Lower lobe of right lung (tissue), 2 donors: ENCODE results near the gene PGS1. TPM values are rescaled to one million over a fixed set of nuclear protein-coding genes. Genes with fewer than 3 reads are reported as not detected.

Source experiments
- ATAC-seq, 2 donors: fragments of 200-7000 bp; cut with Tn5 transposase; one replicate each; pipeline ENCODE4 v1.9.1; 2020 to 2022; ENCODE audit warnings: mild to moderate bottlenecking in 2 of 2, moderate library complexity in 2 of 2
- DNase-seq: peaks from one replicate; pipeline ENCODE4 v3.0.0-alpha.2; 2020
- H3K27ac ChIP-seq: fragments of 200-600 bp; one replicate; pipeline ENCODE4 v1.8.0; 2022
- H3K27me3 ChIP-seq: fragments of 200-600 bp; one replicate; pipeline ENCODE4 v1.8.0; 2022; ENCODE audit warnings: low read depth
- H3K36me3 ChIP-seq: fragments of 200-600 bp; one replicate; pipeline ENCODE4 v1.8.0; 2022; ENCODE audit warnings: mild to moderate bottlenecking
- H3K4me1 ChIP-seq: fragments of 200-600 bp; one replicate; pipeline ENCODE4 v1.8.0; 2022
- H3K4me3 ChIP-seq: fragments of 200-600 bp; one replicate; pipeline ENCODE4 v1.8.0; 2022; ENCODE audit warnings: mild to moderate bottlenecking
- H3K9me3 ChIP-seq: fragments of 200-600 bp; one replicate; pipeline ENCODE4 v1.8.0; 2022
- intact Hi-C: fragments of 100-400 bp; cut with DNase I; formaldehyde crosslinking; loops from one replicate; pipeline ENCODE4 v1.11.0; 2022
- total RNA-seq: library from RNA; stranded (reverse); fragmentation: NEBNext Ultra II Directional; extraction: Animal tissue kit (Norgen Biotek cat#: 25700); gene quantifications from one replicate; pipeline ENCODE4 v1.2.1, GENCODE V29; 2021
- TF ChIP-seq, protein P1 (sequence below): fragments of 200-600 bp; IDR thresholded peaks from one replicate; pipeline ENCODE4 v1.8.0; 2022; ENCODE audit warnings: antibody characterized with exemption, mild to moderate bottlenecking
- donor health status: DM: no; HTN: yes; CAD: no; lungs with severe emphysema.

Gene PGS1
- total RNA-seq, 1 donor from 2014 or later = 90.9 TPM

DNA sequence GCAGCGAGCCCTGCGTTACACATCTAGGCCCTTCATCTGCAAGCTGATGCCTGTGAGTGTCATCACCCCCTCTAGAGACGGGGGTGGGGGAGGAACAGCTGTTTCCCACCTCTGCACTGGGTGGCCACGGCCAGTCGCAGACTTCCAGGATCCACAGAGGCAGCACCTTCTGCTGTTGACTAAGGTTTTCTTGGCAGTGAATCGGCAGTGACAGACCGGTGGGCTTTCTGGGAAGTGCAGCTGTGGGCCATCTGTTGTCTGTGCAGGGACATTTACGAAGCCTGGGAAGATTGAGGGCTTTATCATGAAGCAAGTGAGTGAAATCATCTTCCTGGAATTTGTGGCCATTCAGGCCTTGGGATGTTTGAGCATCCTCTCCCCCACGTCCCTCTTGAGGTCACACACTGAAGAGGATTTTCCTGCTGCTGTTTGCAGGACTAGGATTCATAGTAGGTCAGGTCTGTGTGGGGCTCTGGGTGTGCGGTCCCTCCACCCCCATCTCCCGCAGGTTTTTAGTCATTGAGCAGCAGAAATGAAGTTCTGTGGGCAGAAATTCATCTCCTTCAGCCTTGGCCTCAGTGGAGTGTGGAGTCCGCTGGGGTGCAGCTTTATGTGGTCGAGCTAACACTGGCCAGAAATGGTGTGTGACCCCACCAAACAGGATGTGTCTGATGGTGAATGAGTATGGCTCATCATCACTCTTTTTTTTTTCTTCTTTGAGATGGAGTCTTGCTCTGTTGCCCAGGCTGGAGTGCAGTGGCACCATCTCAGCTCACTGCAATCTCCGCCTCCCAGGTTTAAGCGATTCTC lies 12.0 kb downstream of the PGS1 start:
- TF ChIP-seq, protein P1, sequence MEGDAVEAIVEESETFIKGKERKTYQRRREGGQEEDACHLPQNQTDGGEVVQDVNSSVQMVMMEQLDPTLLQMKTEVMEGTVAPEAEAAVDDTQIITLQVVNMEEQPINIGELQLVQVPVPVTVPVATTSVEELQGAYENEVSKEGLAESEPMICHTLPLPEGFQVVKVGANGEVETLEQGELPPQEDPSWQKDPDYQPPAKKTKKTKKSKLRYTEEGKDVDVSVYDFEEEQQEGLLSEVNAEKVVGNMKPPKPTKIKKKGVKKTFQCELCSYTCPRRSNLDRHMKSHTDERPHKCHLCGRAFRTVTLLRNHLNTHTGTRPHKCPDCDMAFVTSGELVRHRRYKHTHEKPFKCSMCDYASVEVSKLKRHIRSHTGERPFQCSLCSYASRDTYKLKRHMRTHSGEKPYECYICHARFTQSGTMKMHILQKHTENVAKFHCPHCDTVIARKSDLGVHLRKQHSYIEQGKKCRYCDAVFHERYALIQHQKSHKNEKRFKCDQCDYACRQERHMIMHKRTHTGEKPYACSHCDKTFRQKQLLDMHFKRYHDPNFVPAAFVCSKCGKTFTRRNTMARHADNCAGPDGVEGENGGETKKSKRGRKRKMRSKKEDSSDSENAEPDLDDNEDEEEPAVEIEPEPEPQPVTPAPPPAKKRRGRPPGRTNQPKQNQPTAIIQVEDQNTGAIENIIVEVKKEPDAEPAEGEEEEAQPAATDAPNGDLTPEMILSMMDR = no peak
- Histone ChIP-seq H3K27ac (peak overlapping the region; percentile 84), H3K4me1 (peaks cover 84% of the 10 kb centered on the region), H3K27me3 (no peaks in the 10 kb centered on the region), H3K9me3 (no peaks in the 10 kb centered on the region), H3K4me3 (no peak overlapping the region), H3K36me3 (peaks cover 38% of the 10 kb centered on the region)
- ATAC-seq (no peak), DNase-seq (no peak)
- intact Hi-C loops = no loop called here

DNA sequence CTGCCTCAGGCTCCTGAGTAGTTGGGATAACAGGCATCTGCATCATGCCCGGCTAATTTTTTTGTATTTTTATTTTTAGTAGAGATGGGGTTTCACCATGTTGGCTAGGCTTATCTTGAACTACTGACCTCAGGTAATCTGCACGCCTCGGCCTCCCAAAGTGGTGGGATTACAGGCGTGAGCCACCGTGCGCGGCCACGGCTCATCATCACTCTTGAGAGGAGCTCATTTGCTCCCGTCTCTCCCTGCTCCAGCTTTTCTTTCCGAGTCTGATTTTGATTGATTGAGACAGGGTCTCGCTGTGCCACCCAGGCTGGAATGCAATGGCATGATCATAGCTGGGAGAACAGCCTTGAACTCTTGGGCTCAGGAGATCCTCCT lies 12.6 kb downstream of the PGS1 start:
- intact Hi-C loops = no loop called here
- Histone ChIP-seq H3K27ac (no peak overlapping the region), H3K27me3 (no peaks in the 10 kb centered on the region), H3K4me3 (no peak overlapping the region), H3K4me1 (peaks cover 84% of the 10 kb centered on the region), H3K9me3 (no peaks in the 10 kb centered on the region), H3K36me3 (peaks cover 44% of the 10 kb centered on the region)
- DNase-seq (no peak), ATAC-seq (no peak)
- TF ChIP-seq, protein P1 = no peak

DNA sequence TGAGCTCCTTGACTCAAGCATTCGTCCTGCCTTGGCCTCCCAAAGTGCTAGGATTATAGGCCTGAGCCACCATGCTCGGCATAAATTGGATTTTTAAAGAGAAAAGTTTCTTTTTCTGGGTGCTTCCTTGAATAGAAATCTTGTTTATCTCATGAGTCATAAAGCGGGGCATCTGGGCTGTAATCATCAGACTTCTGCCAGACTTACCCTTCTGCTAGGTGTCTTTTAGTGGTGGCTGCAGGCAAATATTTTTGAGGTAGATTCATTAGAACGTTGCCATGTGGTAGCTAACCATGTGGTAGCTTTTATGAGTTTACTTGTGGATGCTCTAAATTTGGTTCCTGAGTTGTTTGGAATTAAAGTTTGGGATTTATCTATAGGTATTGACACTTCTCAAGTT lies 13.4 kb downstream of the PGS1 start:
- Histone ChIP-seq H3K4me1 (peaks cover 84% of the 10 kb centered on the region), H3K27me3 (no peaks in the 10 kb centered on the region), H3K4me3 (no peak overlapping the region), H3K9me3 (no peaks in the 10 kb centered on the region), H3K36me3 (peaks cover 52% of the 10 kb centered on the region), H3K27ac (peak overlapping the region; percentile 47)
- TF ChIP-seq, protein P1 = no peak
- no peak for DNase-seq
- ATAC-seq = no peak
- intact Hi-C loops = no loop called here

DNA sequence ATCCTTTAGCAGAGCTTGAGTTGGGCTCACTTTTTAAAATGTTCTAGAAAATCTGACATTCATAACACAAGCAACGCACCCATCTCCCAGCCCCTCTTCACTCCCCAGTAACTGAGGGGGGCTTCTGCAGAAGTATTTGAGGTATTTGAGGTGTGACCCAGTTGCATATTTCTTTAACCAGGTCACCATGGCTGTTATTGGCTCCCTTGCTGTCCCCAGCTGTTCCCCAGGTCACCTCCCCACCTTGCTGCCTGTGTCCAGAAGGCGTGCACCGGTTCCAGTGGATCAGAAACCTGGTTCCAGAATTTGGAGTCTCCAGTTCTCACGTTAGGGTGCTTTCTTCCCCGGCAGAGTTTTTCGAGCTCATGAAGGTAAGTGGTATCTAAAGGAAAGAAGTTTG lies 13.8 kb downstream of the PGS1 start:
- Histone ChIP-seq H3K27ac (no peak overlapping the region), H3K4me3 (no peak overlapping the region), H3K27me3 (no peaks in the 10 kb centered on the region), H3K4me1 (peaks cover 84% of the 10 kb centered on the region), H3K9me3 (no peaks in the 10 kb centered on the region), H3K36me3 (peaks cover 56% of the 10 kb centered on the region)
- TF ChIP-seq, protein P1 = no peak
- no peak for DNase-seq
- no peak for ATAC-seq
- intact Hi-C loops = no loop called here

DNA sequence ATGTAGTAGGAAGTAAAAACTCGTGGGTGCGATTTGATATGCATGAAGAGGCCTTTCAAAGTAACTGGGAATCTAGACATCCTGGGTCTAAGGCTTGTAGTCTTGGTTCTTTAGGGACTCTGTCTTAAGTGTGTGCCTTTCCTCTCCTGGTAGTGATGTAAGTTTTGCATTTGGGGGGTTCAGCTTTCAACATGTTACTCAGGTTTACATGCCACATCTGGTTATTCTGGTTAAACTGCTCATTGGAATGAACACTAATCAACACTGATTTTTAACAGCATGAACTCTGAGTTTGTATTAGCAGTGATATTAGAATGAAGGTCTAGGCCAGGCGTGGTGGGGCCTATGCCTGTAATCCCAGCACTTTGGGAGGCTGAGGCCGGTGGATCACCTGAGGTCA lies 15.1 kb downstream of the PGS1 start:
- no peak for ATAC-seq
- Histone ChIP-seq H3K4me3 (no peak overlapping the region), H3K27me3 (no peaks in the 10 kb centered on the region), H3K27ac (no peak overlapping the region), H3K4me1 (peaks cover 84% of the 10 kb centered on the region), H3K36me3 (peaks cover 66% of the 10 kb centered on the region), H3K9me3 (no peaks in the 10 kb centered on the region)
- DNase-seq = no peak
- TF ChIP-seq, protein P1 = no peak
- intact Hi-C loops = no loop called here
